ENCODE measurements around the gene EPG5.

The EPG5 gene

DNA sequence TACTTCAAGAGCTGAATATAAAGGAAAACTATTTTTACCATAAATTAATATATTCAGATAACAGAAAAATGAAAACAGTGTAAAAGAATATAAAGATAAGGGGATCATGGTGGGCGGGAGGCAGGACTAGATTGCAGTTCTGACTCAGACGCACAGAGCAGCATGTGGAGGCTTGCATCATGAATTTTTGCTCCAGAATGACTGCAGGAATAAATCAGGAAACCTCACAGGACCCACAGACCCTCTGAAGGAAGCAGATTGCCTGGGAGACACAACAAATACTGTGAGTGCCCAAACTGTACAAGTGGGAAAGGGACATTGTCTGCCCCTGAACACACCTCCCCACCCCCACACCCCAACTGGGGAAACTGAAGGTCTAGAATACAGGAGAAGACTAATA is 160.9 kb downstream of the EPG5 start:
- no peak for DNase-seq (ENCODE audit: low read depth)

DNA sequence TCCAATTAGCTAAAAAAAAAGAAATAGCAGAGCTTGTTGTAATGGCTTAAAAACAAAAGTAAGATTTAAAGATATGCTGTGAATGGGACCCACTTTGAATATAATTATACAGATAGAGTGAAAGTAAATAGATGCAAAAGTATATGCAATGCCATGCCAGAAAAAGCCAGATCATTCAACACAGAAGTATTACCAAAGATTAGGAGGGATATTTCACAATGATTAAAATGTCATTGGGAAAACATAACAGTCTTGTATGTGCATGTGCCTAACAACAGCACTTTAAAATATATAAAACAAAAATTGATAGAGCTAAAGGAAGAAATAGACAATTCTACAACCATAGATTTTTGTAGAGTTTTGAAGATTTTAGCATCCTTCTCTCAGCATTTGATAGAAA is 161.6 kb downstream of the EPG5 start:
- DNase-seq (ENCODE audit: low read depth) = no peak

DNA sequence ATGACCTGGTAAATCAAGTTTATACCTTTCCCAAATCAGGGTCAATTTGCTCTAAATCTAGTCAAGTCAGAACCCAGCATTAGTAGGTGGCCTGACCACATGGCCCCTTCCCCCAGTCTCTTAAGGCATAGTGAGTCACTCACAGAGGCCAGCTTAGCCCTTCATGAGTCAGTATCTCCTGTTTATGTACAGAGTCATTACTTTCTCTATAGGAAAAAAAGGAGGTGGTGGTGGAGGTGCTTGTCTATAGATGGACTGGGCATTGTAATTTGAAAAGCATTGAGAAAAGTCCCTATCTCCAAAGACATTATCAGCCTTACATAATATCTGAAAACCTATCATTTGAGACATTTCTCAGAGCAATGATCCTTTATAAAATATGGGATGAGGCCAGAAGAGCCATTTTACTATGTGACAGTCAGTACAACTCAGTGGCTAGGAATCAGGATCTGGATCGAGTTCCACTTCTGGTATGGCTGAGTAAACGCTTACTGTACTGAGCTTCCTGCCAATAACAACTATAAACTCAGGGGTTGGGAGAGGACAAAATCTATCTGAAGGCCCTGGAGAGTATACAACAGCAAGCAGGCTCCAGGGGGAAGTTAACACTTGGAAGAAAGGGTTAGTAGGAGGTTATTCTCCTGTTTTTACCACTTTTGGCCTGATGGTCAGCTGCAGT is 164.2 kb downstream of the EPG5 start:
- DNase-seq (ENCODE audit: low read depth) = peak; percentile 92

DNA sequence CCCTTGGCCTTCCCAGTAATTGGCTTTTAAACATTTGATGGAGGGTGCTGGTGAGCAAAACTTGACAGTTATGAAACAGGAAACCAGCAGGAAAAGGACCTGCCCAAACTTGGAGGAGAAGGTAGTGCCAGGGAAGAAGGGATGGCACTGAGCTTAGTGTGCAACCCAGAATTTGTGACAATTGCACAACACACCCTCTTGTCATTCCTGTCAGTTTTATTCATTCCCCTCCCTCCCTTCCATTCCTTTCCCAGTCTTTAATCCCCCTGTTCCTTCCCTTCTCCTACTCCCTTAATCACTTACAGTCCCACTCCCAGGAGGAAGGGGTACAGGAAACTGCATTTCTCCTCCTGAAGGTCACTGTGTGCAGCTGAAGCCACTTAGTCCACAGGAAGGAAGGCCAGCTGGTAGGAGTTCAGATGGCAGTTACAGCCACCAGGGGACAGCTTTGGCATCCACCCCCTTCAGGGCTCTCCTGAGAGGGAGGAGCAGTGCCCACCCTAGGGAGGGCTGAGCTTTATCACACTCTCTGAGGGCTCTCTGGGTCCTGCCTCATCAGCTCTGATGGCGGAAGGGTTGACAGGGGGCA is 165.6 kb downstream of the EPG5 start:
- DNase-seq (ENCODE audit: low read depth) = no peak
